Activated naive CD4-positive, alpha-beta T cell treated with anti-CD3 and anti-CD28 coated beads, Interleukin-2, amount 10 ng/mL, durations not matched to agents 7 days and 5 days (primary cell): ENCODE measurements around the gene LCK.
A peak's percentile ranks its signal among the peaks of the same experiment; 100 is the strongest.

Experiments used
- CTCF ChIA-PET: fragments of 350-600 bp; sonication (Branson Sonifier 250); formaldehyde crosslinking; loops from one replicate; lab custom pipeline; 2021; ENCODE audit warnings: antibody characterized with exemption; lab: Charles Lee
- DNase-seq: peaks from one replicate; pipeline ENCODE4 v3.0.0-alpha.2; 2020
- H3K27ac Mint-ChIP-seq: one replicate; pipeline ENCODE4 v1.8.0; 2021; ENCODE audit warnings: mild to moderate bottlenecking, moderate library complexity, mixed read lengths
- H3K27me3 Mint-ChIP-seq: one replicate; pipeline ENCODE4 v1.8.0; 2021; ENCODE audit warnings: mild to moderate bottlenecking, mixed read lengths
- H3K36me3 Mint-ChIP-seq: one replicate; pipeline ENCODE4 v1.8.0; 2021; ENCODE audit warnings: mixed read lengths
- H3K4me1 Mint-ChIP-seq: one replicate; pipeline ENCODE4 v1.8.0; 2021; ENCODE audit warnings: mixed read lengths
- H3K4me3 Mint-ChIP-seq: one replicate; pipeline ENCODE4 v1.8.0; 2021; ENCODE audit warnings: mild to moderate bottlenecking, moderate library complexity, mixed read lengths
- H3K9me3 Mint-ChIP-seq: one replicate; pipeline ENCODE4 v1.8.0; 2021; ENCODE audit warnings: mixed read lengths

The LCK gene

DNA sequence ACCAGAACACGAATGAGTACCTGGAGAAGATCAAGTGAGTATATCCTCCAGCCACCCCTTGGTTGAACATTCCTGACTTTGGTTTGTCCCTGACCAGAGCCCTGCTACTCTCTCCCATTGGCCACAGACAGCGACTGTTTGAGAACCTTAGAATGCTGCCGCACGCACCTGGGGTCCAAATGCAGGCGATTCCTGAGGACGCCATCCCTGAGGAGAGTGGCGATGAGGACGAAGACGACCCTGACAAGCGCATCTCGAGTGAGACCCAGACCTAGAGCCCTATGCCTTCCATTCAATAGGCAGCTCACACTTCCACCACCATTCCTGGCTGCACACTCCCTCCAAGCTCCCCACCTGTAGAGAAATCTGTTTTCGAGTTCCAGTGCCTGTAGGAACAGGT, 80.5 kb downstream of the LCK start:
- Mint-ChIP-seq H3K4me3 (no peak overlapping the region), H3K27me3 (no peaks in the 10 kb centered on the region), H3K9me3 (no peaks in the 10 kb centered on the region), H3K36me3 (peaks cover 64% of the 10 kb centered on the region), H3K27ac (no peak overlapping the region), H3K4me1 (peaks cover 25% of the 10 kb centered on the region)
- CTCF ChIA-PET: interaction anchor here (0.6 to 1.3 kb wide), 2 partner anchors 51 to 83 kb away, joined by 3 read pairs; no protein-coding TSS in a partner anchor
- DNase-seq: no peak

DNA sequence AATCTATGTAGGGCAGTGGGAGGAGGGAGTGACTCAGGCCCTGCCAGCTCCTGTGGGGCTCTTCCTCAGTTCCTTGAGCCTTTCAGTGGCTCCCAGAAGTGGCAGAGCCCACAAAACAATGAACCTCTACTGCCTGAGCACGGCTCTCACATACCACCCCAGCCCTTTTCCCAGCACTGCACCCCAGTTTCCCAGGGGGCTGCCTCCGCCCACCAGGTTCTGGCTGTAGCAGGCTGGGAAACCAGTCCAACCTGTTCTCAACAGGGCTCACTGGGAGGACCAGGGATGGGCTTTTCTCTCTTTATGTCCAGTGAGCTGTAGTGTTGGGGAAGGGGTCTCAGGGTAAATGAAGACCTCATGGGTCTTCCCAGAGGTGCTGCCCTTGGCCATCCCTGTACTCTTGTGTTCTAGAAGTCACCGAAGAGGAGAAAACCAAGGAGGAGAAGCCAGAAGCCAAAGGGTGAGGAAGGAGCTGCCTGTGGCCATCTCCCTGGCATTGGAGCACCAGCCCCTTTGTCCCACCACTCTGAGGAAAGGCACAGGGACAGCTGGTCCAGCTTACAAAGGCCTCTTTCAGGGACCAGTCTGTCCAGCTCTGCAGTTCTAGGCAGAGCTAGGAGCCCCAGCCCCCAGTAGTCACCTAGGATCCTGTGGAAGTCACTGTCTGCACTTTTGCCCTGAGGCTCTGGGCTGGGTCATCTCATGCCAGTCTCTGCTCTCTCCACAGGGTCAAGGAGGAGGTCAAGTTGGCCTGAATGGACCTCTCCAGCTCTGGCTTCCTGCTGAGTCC, 81.4 kb downstream of the LCK start:
- Mint-ChIP-seq H3K9me3 (no peaks in the 10 kb centered on the region), H3K27ac (peak overlapping the region; percentile 42), H3K27me3 (peaks cover 9% of the 10 kb centered on the region), H3K36me3 (peaks cover 61% of the 10 kb centered on the region), H3K4me1 (peaks cover 33% of the 10 kb centered on the region), H3K4me3 (no peak overlapping the region)
- CTCF ChIA-PET: interaction anchor here (0.6 to 1.7 kb wide), 3 partner anchors 11 to 117 kb away, joined by 3 to 8 read pairs (median 3); no protein-coding TSS in a partner anchor
- no peak for DNase-seq

DNA sequence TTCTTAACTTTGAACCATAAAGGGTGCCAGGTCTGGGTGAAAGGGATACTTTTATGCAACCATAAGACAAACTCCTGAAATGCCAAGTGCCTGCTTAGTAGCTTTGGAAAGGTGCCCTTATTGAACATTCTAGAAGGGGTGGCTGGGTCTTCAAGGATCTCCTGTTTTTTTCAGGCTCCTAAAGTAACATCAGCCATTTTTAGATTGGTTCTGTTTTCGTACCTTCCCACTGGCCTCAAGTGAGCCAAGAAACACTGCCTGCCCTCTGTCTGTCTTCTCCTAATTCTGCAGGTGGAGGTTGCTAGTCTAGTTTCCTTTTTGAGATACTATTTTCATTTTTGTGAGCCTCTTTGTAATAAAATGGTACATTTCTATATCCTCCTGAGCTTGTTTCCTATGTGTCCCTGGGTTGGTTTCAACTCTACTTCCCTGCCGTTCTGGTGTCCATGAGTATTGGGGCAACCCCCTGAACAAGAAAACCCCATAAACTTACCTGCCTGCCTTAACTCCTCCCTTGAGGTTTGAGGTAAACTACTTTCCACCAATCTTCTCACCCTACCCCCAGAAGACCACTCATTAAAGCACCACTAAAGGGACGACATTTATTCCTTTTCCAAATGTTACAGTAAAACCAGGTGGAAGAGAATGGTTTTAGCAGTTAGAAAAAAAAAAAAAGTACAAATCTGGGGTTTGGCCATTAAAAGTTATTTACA, 82.3 kb downstream of the LCK start:
- peak overlapping the region; percentile 39 for H3K27ac Mint-ChIP-seq
- no peaks in the 10 kb centered on the region for H3K9me3 Mint-ChIP-seq

DNA sequence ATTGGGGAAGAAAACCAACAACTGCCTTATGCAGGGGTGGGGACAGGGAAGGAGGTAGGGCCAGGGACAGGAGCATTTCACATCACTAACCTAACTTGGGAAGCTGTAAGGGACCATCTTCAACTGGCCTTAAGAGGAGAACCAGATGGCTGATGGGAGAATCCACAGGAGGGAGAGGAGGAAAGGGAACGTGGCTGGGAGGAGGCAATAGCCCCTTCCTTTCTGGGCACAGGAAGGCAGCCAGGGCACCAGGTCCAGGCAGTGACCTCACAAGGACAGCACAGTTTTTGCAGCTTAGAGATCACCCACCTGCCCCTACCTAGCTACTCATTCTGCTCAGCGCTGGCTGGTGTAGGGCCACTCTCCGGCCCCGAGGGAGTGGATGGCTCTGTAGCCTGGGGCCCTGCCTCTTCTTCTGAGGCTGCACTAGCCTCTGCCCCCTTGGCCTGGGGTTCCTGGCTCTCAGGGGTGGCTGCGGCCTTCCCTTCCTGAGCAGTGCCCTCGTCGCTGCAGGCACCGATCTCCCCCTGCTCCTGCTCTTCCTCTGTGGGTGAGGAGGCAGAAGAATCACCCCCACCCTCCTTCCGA, 83.3 kb downstream of the LCK start:
- H3K4me1 Mint-ChIP-seq: peaks cover 44% of the 10 kb centered on the region
- peaks cover 23% of the 10 kb centered on the region for H3K27me3 Mint-ChIP-seq
- peak overlapping the region; percentile 76 for H3K27ac Mint-ChIP-seq
- H3K9me3 Mint-ChIP-seq: no peaks in the 10 kb centered on the region
- peak overlapping the region; percentile 89 for H3K4me3 Mint-ChIP-seq
- DNase-seq: peak; percentile 25
- H3K36me3 Mint-ChIP-seq: peaks cover 43% of the 10 kb centered on the region
- CTCF ChIA-PET: interaction anchor here (1.0 to 1.5 kb wide), 2 partner anchors 25 to 51 kb away, joined by 3 to 4 read pairs; no protein-coding TSS in a partner anchor

More for the DNA sequence above, 82.3 kb downstream of the LCK start:
- peaks cover 53% of the 10 kb centered on the region for H3K36me3 Mint-ChIP-seq
- peaks cover 40% of the 10 kb centered on the region for H3K4me1 Mint-ChIP-seq
- DNase-seq: no peak
- CTCF ChIA-PET: interaction anchor here (1.0 to 1.7 kb wide), 3 partner anchors 12 to 117 kb away, joined by 3 to 8 read pairs (median 4); no protein-coding TSS in a partner anchor
- peak overlapping the region; percentile 89 for H3K4me3 Mint-ChIP-seq
- peaks cover 16% of the 10 kb centered on the region for H3K27me3 Mint-ChIP-seq

DNA sequence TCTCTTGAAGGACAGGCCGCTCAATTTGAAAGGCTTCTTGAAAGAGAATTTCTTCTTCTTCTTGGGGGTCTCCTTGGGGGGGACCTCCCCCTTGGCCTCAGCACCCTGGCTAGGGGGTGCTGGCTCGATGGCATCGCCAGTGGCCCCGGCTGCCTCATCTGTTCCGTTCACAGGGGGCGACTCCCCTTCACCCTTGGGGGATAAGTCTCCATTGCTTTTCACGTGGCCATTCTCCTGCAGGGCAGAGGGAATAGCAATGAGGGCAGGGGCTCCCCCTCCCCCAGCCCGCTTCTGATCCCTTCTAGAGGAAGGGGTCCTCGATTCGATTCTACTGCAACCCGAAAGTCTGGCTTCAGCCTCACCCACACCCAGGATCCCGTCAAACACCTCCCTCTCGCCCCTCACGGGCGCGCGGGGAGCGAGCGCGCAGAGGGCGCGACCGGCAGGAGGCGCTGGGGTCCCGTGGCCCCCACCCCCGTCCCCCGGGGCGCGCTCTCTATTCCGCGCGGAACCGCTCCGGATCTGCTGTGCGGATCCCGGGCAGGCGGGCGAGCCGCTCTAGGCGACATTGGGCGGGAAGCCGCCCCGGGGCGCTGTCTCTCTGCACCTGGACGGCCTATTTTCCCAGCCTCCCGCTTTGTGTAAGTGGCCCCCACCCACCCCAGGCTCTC, 83.9 kb downstream of the LCK start:
- H3K27me3 Mint-ChIP-seq: peaks cover 23% of the 10 kb centered on the region
- peak overlapping the region; percentile 89 for H3K4me3 Mint-ChIP-seq
- peak; percentile 76 for DNase-seq
- H3K9me3 Mint-ChIP-seq: no peaks in the 10 kb centered on the region
- peaks cover 37% of the 10 kb centered on the region for H3K36me3 Mint-ChIP-seq
- H3K27ac Mint-ChIP-seq: peak overlapping the region; percentile 73
- H3K4me1 Mint-ChIP-seq: peaks cover 46% of the 10 kb centered on the region
- CTCF ChIA-PET: interaction anchor here (0.9 to 1.0 kb wide), 2 partner anchors 24 to 37 kb away, joined by 3 read pairs; no protein-coding TSS in a partner anchor

DNA sequence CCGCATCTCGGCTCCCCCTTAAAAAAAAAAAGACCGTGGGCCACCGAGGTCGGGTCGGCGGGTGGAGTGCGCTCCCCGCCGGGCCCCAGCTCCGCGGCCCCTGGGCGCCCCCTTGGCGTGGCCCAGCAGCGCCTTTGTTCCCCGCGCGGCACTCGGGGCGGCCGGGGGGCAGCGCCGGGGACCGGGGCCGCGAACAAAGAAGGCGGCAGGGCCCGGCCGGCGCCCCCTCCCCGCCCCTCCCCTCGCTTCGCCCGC, 84.4 kb downstream of the LCK start:
- Mint-ChIP-seq H3K27me3 (peaks cover 23% of the 10 kb centered on the region), H3K4me1 (peaks cover 48% of the 10 kb centered on the region), H3K4me3 (peak overlapping the region; percentile 89), H3K27ac (no peak overlapping the region), H3K36me3 (peaks cover 34% of the 10 kb centered on the region), H3K9me3 (no peaks in the 10 kb centered on the region)
- DNase-seq: no peak
- CTCF ChIA-PET: interaction anchor here (0.9 to 1.8 kb wide), 6 partner anchors 10 to 120 kb away, joined by 3 to 7 read pairs (median 3); no protein-coding TSS in a partner anchor
